GM18907 (cell line): ENCODE data around the gene FAM149A.

Experiments used
- ATAC-seq: cut with Tn5 transposase; IDR thresholded peaks from one replicate; pipeline ENCODE4 v1.9.1; 2021; ENCODE audit warnings: mild to moderate bottlenecking, moderate library complexity; ENCODE audit not compliant: unreplicated experiment

Gene FAM149A

GRCh38 chr4:186200516-186200915, 96.0 kb downstream of the FAM149A start:
- no peak for ATAC-seq

GRCh38 chr4:186201010-186201409, 96.5 kb downstream of the FAM149A start:
- ATAC-seq = no peak

- ATAC-seq = peak; percentile 75
These were observed 97.2 kb downstream of the FAM149A start for GRCh38 chr4:186201535-186202230.

- no peak for ATAC-seq
These were observed 98.1 kb downstream of the FAM149A start for GRCh38 chr4:186202490-186203140.

- ATAC-seq = no peak
These were observed 98.9 kb downstream of the FAM149A start for GRCh38 chr4:186203406-186203805.

GRCh38 chr4:186204103-186204559, 99.6 kb downstream of the FAM149A start:
- no peak for ATAC-seq

- ATAC-seq = no peak
These were observed 100.2 kb downstream of the FAM149A start for GRCh38 chr4:186204686-186205085.

GRCh38 chr4:186205156-186205555, 100.7 kb downstream of the FAM149A start:
- ATAC-seq = no peak

GRCh38 chr4:186216465-186217024, 112.0 kb downstream of the FAM149A start:
- no peak for ATAC-seq

GRCh38 chr4:186217733-186218293, 113.3 kb downstream of the FAM149A start:
- ATAC-seq = no peak

GRCh38 chr4:186221624-186222023, 117.1 kb downstream of the FAM149A start:
- no peak for ATAC-seq
